GM18861 (cell line): ENCODE measurements around the gene CAMSAP1.

Source experiments
- ATAC-seq: cut with Tn5 transposase; IDR thresholded peaks from one replicate; pipeline ENCODE4 v1.9.1; 2021; ENCODE audit not compliant: unreplicated experiment

The CAMSAP1 gene

DNA sequence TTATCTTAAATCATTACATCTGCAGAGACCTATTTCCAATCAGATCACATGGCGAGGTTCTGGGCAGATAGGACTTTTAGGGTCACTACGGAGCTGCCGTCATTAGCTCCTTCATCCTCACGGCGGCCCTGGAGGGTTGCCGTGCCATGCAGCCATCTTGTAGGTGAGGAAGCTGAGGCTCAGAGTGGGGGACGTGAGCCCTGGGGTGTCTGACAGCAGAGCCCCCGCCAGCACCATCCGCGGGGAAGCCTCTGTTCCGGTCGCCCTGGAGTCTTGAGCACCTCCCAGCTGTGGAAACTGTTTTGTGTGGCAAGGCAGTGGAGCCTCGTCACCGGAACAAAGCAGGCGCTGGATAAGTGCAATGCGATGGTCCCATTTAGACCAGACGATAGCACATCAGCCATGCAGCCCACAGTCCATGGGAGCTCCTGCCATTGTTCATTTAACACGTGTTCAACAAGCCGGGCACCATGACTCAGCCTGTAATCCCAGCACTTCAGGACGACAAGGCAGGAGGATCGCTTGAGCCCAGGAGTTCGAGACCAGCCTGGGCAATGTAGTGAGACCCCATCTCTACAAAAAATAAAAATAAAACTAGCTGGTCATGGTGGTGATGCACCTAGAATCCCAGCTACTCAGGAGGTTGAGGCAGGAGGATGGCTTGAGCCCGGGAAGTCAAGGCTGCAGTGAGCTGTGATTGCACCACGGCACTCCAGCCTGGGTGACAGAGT is 143.5 kb downstream of the CAMSAP1 start:
- ATAC-seq: no peak

DNA sequence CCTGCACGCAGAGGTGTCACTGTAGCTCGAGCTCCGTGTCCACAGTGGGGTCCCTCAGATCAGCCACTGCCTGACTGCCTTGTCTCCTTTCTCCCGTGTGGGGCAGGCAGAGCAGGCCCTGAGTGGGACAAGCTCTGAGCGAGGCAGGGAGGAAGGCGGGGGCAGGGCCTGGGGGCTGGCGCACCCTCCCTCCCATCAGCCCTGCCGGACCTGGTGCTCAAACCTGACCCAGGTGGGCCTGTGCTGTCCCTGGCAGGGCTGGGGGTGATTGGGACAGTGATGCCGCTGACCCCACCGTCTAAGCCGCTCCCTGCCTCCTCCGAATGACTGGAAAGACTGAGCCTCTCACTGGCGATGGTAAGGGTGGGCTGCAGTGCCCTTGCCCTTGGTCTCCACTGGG is 144.4 kb downstream of the CAMSAP1 start:
- no peak for ATAC-seq

- no peak for ATAC-seq
Measured at GRCh38 chr9:135761845-135762168, 145.5 kb downstream of the CAMSAP1 start.

GRCh38 chr9:135761150-135761844 is 146.0 kb downstream of the CAMSAP1 start:
- ATAC-seq: no peak

DNA sequence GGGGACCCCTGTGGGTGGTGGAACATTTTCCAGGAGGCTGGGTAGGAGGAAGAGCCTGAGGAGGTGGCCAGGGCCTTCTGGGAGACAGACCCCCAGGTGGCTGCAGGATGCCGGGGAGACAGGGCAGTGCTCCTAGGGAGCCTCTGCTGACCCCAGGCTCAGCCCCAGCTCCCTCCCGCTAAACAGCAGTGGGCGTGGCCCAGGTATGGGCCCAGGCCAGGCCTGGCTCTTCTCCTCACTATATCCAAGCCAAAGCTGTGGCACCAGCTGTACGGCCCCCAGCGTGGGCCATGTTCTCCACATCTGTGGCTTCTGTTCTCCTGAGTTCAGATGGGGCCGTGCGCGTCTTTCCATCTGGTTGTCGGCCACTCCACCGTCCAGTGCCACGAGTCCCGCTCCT is 146.9 kb downstream of the CAMSAP1 start:
- no peak for ATAC-seq

DNA sequence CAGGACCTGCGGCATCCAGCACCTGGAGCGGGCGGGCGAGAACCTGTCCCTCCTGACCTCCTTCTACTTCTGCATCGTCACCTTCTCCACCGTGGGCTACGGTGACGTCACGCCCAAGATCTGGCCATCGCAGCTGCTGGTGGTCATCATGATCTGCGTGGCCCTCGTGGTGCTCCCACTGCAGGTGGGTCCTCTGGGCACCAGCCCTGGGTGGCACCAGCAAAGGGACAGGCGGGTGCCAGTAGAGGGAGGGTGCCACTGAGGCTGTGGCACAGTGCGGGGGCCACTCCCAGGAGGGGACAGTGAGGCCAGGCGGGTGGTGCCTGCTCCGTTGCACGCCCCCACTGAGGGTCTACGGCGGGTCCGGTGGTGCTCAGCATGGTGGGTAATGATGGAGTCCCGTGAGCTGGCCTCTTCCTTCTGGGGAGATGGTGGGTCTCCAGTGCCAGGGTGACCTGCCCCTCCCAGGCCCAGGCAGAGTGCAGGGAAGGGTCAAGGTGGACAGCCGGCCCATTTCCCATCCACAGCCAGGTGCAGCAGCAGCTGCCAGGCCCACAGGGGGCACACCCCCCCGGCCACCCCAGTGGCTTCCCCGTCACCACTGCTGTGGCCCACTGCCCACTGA is 147.6 kb downstream of the CAMSAP1 start:
- no peak for ATAC-seq

DNA sequence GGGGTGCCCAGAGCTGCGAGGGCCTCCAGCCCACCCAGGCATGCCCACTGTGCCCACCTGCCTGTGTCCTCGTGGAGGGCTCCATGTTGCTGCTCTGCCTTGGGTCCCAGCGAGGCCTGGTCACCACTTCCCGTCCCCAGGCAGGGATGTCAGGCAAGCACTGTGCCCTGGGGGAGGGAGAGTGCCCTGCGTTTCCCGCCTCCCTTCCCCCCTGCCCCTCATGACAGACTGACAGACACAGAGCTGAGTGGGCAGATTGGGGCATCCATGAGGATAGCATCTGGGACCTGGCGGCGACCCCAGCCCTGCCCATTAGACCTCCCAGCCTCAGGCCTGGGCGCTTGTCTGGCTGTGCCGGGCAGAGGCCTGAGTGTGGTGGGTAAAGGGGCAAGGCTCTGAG is 148.5 kb downstream of the CAMSAP1 start:
- no peak for ATAC-seq
